ENCODE measurements around the gene FBXW7.

FBXW7 gene

GRCh38 chr4:152296386-152296785, 239.5 kb downstream of the FBXW7 start:
- no peak overlapping the region for H3K4me3 ChIP-seq (ENCODE audit: low read depth, low read length)
- no peak for DNase-seq (ENCODE audit: low read depth, low spot score)
- ChIA-PET POLR2A (no interaction called here), CTCF (no interaction called here)
- no peak for TF ChIP-seq CTCF (IDR thresholded peaks at IDR 0.05; ENCODE audit: insufficient read depth, low read length, missing control alignments)

DNA sequence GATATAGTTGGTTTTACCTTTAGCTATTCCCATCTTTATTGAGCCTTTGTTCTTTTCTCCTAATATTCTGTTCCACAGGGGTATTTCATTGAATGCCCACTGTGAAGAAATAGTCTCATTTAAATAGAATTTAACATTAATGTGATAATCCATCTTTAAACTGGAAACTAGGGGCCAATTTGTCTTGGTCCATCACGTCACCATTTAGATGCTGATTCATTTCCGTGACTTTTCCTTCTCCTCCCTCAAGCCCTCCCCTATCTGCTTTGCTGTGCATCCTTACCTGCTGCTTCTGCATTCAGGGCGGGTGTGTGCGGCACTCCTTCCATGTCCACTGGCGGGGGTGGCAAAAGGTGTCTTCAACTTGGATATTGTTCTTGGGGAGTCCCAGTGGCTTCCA, 241.1 kb downstream of the FBXW7 start:
- TF ChIP-seq CTCF (IDR thresholded peaks at IDR 0.05; ENCODE audit: insufficient read depth, low read length, missing control alignments): no peak
- POLR2A ChIA-PET: no interaction called here
- no peak for DNase-seq (ENCODE audit: low read depth, low spot score)
- CTCF ChIA-PET: interaction anchor here (1.0 kb wide), 1 partner anchor 13 kb away, joined by 4 read pairs; no protein-coding TSS in a partner anchor
- no peak overlapping the region for H3K4me3 ChIP-seq (ENCODE audit: low read depth, low read length)

- no peak for DNase-seq (ENCODE audit: low read depth, low spot score)
- no peak overlapping the region for H3K4me3 ChIP-seq (ENCODE audit: low read depth, low read length)
- ChIA-PET CTCF (interaction anchor here (1.0 kb wide), 1 partner anchor 13 kb away, joined by 4 read pairs; no protein-coding TSS in a partner anchor), POLR2A (no interaction called here)
- no peak for TF ChIP-seq CTCF (IDR thresholded peaks at IDR 0.05; ENCODE audit: insufficient read depth, low read length, missing control alignments)
Observed at GRCh38 chr4:152294331-152294730, 241.6 kb downstream of the FBXW7 start.

GRCh38 chr4:152293527-152293926, 242.4 kb downstream of the FBXW7 start:
- no peak for TF ChIP-seq CTCF (IDR thresholded peaks at IDR 0.05; ENCODE audit: insufficient read depth, low read length, missing control alignments)
- DNase-seq (ENCODE audit: low read depth, low spot score): no peak
- ChIA-PET POLR2A (no interaction called here), CTCF (no interaction called here)
- no peak overlapping the region for H3K4me3 ChIP-seq (ENCODE audit: low read depth, low read length)

- CTCF ChIA-PET: interaction anchor here (0.6 kb wide), 1 partner anchor 1194 kb away, joined by 3 read pairs; no protein-coding TSS in a partner anchor
- POLR2A ChIA-PET: no interaction called here
- no peak overlapping the region for H3K4me3 ChIP-seq (ENCODE audit: low read depth, low read length)
- no peak for TF ChIP-seq CTCF (IDR thresholded peaks at IDR 0.05; ENCODE audit: insufficient read depth, low read length, missing control alignments)
- DNase-seq (ENCODE audit: low read depth, low spot score): no peak
Observed at GRCh38 chr4:152290366-152290921, 245.4 kb downstream of the FBXW7 start.

DNA sequence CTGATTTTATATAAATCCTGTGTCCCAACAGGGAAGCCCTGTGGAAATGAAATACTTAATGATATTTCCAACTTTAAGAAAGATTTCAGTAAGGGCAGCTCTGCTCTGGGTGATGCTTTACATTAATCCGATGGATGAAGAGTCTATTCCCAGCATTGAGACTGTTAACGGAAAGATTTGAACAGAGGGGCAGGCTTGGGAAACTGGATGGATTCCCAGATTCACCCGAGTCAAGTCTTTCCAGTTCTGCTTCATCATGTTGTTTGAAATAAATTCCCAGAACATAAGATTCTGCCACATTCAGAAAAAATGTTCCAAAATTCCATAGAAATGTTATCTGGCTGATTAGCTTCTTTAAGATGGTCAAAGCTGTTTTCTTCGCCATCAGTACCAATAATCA, 246.0 kb downstream of the FBXW7 start:
- DNase-seq (ENCODE audit: low read depth, low spot score): no peak
- ChIA-PET POLR2A (no interaction called here), CTCF (no interaction called here)
- no peak overlapping the region for H3K4me3 ChIP-seq (ENCODE audit: low read depth, low read length)
- TF ChIP-seq CTCF (IDR thresholded peaks at IDR 0.05; ENCODE audit: insufficient read depth, low read length, missing control alignments): no peak

All from AG04449 (cell line).